OCI-LY3 (cell line): ENCODE measurements around the gene LPP.

Experiments
- EZH2phosphoT487 ChIP-seq: fragments of 200-600 bp; shearing (Covaris generic); IDR thresholded peaks from 2 replicates; pipeline ENCODE4 v1.6.1; 2018; ENCODE audit warnings: antibody characterized with exemption, mixed run types, low read depth
- TF ChIP-seq, protein P1 (sequence below): fragments of 200-600, 300-600 bp; sonication (generic); IDR thresholded peaks from 2 replicates; pipeline ENCODE4 v1.5.1; 2014; ENCODE audit warnings: antibody characterized with exemption, low read length, low read depth

DNA sequence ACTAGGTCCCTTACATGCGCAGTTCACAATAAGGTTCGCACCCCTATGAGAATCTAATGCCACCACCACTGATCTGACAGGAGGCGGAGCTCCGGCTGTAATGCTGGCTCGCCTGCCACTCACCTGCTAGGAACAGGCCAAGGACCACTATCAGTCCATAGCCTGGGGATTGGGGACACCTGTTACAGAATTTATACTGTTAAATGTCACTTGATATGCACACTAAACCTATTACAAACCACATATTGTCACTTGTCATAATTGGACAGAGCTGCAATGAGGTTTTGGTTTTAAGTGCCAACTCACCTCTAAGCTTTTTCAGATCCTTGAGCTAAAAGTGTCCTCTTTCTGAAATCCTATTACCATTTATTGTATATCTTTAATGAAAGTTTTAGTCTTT is 509.9 kb downstream of the LPP start:
- TF ChIP-seq, protein P1, sequence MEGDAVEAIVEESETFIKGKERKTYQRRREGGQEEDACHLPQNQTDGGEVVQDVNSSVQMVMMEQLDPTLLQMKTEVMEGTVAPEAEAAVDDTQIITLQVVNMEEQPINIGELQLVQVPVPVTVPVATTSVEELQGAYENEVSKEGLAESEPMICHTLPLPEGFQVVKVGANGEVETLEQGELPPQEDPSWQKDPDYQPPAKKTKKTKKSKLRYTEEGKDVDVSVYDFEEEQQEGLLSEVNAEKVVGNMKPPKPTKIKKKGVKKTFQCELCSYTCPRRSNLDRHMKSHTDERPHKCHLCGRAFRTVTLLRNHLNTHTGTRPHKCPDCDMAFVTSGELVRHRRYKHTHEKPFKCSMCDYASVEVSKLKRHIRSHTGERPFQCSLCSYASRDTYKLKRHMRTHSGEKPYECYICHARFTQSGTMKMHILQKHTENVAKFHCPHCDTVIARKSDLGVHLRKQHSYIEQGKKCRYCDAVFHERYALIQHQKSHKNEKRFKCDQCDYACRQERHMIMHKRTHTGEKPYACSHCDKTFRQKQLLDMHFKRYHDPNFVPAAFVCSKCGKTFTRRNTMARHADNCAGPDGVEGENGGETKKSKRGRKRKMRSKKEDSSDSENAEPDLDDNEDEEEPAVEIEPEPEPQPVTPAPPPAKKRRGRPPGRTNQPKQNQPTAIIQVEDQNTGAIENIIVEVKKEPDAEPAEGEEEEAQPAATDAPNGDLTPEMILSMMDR: no peak
- no peak for TF ChIP-seq EZH2phosphoT487
